H1 (cell line): ENCODE data around the gene TAPT1. TPM values are rescaled to one million over a fixed set of nuclear protein-coding genes. Genes with fewer than 3 reads are reported as not detected.

Source experiments
- TAF7 ChIP-seq: optimal IDR thresholded peaks from 2 replicates; pipeline ENCODE3; 2011; ENCODE audit warnings: low read depth, mild to moderate bottlenecking, inconsistent platforms, low read length, moderate library complexity, borderline replicate concordance
- USF2 ChIP-seq: IDR thresholded peaks from 2 replicates; pipeline ENCODE4 v1.6.1; 2011; ENCODE audit warnings: low read length, improper control_type of control experiment
- polyA plus RNA-seq, 7 experiments: library from polyadenylated mRNA; depleted of rRNA in 3 of 7; stranded (reverse) in 5 of 7; unstranded in 2 of 7; fragments of >200 nt in 5 of 7; fragments of 200-250 nt in 2 of 7; gene quantifications; 1 replicate in 5 of 7; 2 replicates in 1 of 7; 4 replicates in 1 of 7; pipeline versions ENCODE4 v1.2.1 to v1.2.3, GENCODE V29; 2011 to 2013; ENCODE audit warnings: missing spikeins in 2 of 7, mixed read lengths in 2 of 7
- total RNA-seq: library from RNA; stranded (reverse); fragmentation: NEBNext Ultra II Directional; extraction: Animal tissue kit (Norgen Biotek cat#: 25700); gene quantifications from 2 replicates; pipeline ENCODE4 v1.2.1, GENCODE V29; 2021

TAPT1 gene
- total and polyA plus RNA-seq, 2 of the 8 experiments (the other 6 are each of a cell fraction or from before 2014, with no cell fraction given), result 4.2 to 15.3 TPM

- TF ChIP-seq TAF7, result no peak
- no peak for TF ChIP-seq USF2
These were observed 38.5 kb upstream of the TAPT1 start (continued) for GRCh38 chr4:16264798-16265197.
